GM23338 (cell line): ENCODE results near the gene MED12L. TPM values are rescaled to one million over a fixed set of nuclear protein-coding genes. Genes with fewer than 3 reads are reported as not detected.

Experiments
- ATAC-seq: fragments of 200-7000 bp; cut with Tn5 transposase; 3 replicates; pipeline ENCODE4 v1.9.1; 2020
- DNase-seq: peaks from one replicate; pipeline ENCODE4 v3.0.0-alpha.2; 2015; ENCODE audit warnings: low spot score
- H2AFZ ChIP-seq: fragments of 200-600 bp; sonication (generic); 2 replicates; pipeline ENCODE4 v1.8.0; 2016; ENCODE audit warnings: antibody characterized with exemption, mild to moderate bottlenecking, moderate library complexity
- H3F3A ChIP-seq: fragments of 200-600 bp; sonication (generic); replicated peaks from 2 replicates; pipeline ENCODE4 v1.8.0; 2017; ENCODE audit warnings: antibody characterized with exemption, mixed run types, low read depth
- H3K27ac ChIP-seq: fragments of 200-600 bp; sonication (generic); 2 replicates; pipeline ENCODE4 v1.6.1; 2016; ENCODE audit warnings: low read depth
- H3K27me3 ChIP-seq: fragments of 200-600 bp; sonication (generic); 2 replicates; pipeline ENCODE4 v1.8.0; 2016; ENCODE audit warnings: mild to moderate bottlenecking, mixed run types, moderate library complexity; ENCODE audit not compliant: insufficient read depth
- H3K36me3 ChIP-seq: fragments of 200-600 bp; sonication (generic); 2 replicates; pipeline ENCODE4 v1.8.0; 2016; ENCODE audit warnings: mild to moderate bottlenecking; ENCODE audit not compliant: insufficient read depth
- H3K4me1 ChIP-seq: fragments of 200-600 bp; sonication (generic); 2 replicates; pipeline ENCODE4 v1.8.0; 2016; ENCODE audit warnings: mild to moderate bottlenecking, moderate library complexity; ENCODE audit not compliant: insufficient read depth
- H3K4me2 ChIP-seq: fragments of 200-600 bp; sonication (generic); 2 replicates; pipeline ENCODE4 v1.7.1; 2017; ENCODE audit warnings: mixed run types
- H3K4me3 ChIP-seq: fragments of 200-600 bp; sonication (generic); 2 replicates; pipeline ENCODE4 v1.6.1; 2016; ENCODE audit warnings: mixed run types
- H3K79me2 ChIP-seq: fragments of 200-600 bp; sonication (generic); replicated peaks from 2 replicates; pipeline ENCODE4 v1.8.0; 2017; ENCODE audit warnings: mild to moderate bottlenecking; ENCODE audit not compliant: insufficient read depth
- H3K9me2 ChIP-seq: fragments of 200-600 bp; sonication (generic); 2 replicates; pipeline ENCODE4 v1.8.0; 2017; ENCODE audit not compliant: insufficient read depth
- H4K20me1 ChIP-seq: fragments of 200-600 bp; sonication (generic); replicated peaks from 2 replicates; pipeline ENCODE4 v1.8.0; 2017; ENCODE audit warnings: mild to moderate bottlenecking; ENCODE audit not compliant: insufficient read depth
- H3K27ac Mint-ChIP-seq: 2 replicates; pipeline ENCODE4 v1.8.0; 2020; ENCODE audit warnings: inconsistent platforms, mild to moderate bottlenecking, moderate library complexity, mixed read lengths
- H3K27me3 Mint-ChIP-seq: 3 replicates; pipeline ENCODE4 v1.8.0; 2022; ENCODE audit warnings: low read depth, mild to moderate bottlenecking, moderate library complexity, mixed read lengths, inconsistent platforms; ENCODE audit not compliant: insufficient read depth, poor library complexity
- H3K36me3 Mint-ChIP-seq: 3 replicates; pipeline ENCODE4 v1.8.0; 2021; ENCODE audit warnings: low read depth, mild to moderate bottlenecking, inconsistent platforms, moderate library complexity, mixed read lengths
- H3K4me1 Mint-ChIP-seq: 3 replicates; pipeline ENCODE4 v1.8.0; 2020; ENCODE audit warnings: mild to moderate bottlenecking, inconsistent platforms, mixed read lengths
- H3K4me3 Mint-ChIP-seq: 3 replicates; pipeline ENCODE4 v1.8.0; 2021; ENCODE audit warnings: moderate library complexity, mild to moderate bottlenecking, inconsistent platforms, mixed read lengths
- H3K9me3 Mint-ChIP-seq: 3 replicates; pipeline ENCODE4 v1.8.0; 2020; ENCODE audit warnings: moderate library complexity, mild to moderate bottlenecking, inconsistent platforms, mixed read lengths
- EZH2 ChIP-seq: fragments of 200-600 bp; sonication (generic); IDR thresholded peaks from one replicate; pipeline ENCODE4 v1.8.0; 2017; ENCODE audit warnings: antibody characterized with exemption, mild to moderate bottlenecking, low read depth; ENCODE audit not compliant: unreplicated experiment
- EZH2phosphoT487 ChIP-seq: fragments of 200-600 bp; sonication (generic); IDR thresholded peaks from one replicate; pipeline ENCODE4 v1.8.1; 2018; ENCODE audit warnings: antibody characterized with exemption; ENCODE audit not compliant: unreplicated experiment
- NANOG ChIP-seq: IDR thresholded peaks from 2 replicates; pipeline ENCODE4 v1.6.1; 2016; ENCODE audit warnings: antibody characterized with exemption, borderline replicate concordance
- STAT1 ChIP-seq: IDR thresholded peaks from one replicate; pipeline ENCODE4 v1.6.1; 2016; ENCODE audit warnings: antibody characterized with exemption; ENCODE audit not compliant: unreplicated experiment
- ZNF114 ChIP-seq: fragments of 250-450 bp; sonication (Bioruptor Pico); IDR thresholded peaks from 2 replicates; pipeline ENCODE4 v1.5.0; 2020; ENCODE audit warnings: mild to moderate bottlenecking, moderate library complexity
- ZNF331 ChIP-seq: fragments of 250-450 bp; sonication (Bioruptor Pico); IDR thresholded peaks from 2 replicates; pipeline ENCODE4 v1.5.0; 2020; ENCODE audit warnings: low read depth, mild to moderate bottlenecking, moderate library complexity
- polyA plus RNA-seq: library from polyadenylated mRNA; unstranded; fragments of >200 nt; fragmentation: Nextera tagmentation; extraction: Ambion mirVana; gene quantifications from 2 replicates; pipeline ENCODE4 v1.2.1, GENCODE V29; 2016
- total RNA-seq: library from RNA; depleted of rRNA; stranded (reverse); fragments of >200 nt; shearing (Covaris generic); gene quantifications from 2 replicates; pipeline ENCODE4 v1.2.3, GENCODE V29; 2014
- TF ChIP-seq, protein P1 (sequence below): IDR thresholded peaks from 2 replicates; pipeline ENCODE4 v1.6.1; 2016; ENCODE audit warnings: antibody characterized with exemption
- TF ChIP-seq, protein P2 (sequence below), 2 experiments: fragments of 200-600 bp in 1 of 2; sonication (generic) in 1 of 2; conservative IDR thresholded peaks; 2 replicates each; pipeline versions ENCODE4 v1.5.1 to v1.6.1; 2016 to 2017; ENCODE audit warnings: antibody characterized with exemption in 2 of 2, low read depth in 2 of 2, mild to moderate bottlenecking in 2 of 2, moderate library complexity in 1 of 2

MED12L gene
- total and polyA plus RNA-seq, 2 experiments from 2014 or later, result 5.7 to 25.0 TPM

DNA sequence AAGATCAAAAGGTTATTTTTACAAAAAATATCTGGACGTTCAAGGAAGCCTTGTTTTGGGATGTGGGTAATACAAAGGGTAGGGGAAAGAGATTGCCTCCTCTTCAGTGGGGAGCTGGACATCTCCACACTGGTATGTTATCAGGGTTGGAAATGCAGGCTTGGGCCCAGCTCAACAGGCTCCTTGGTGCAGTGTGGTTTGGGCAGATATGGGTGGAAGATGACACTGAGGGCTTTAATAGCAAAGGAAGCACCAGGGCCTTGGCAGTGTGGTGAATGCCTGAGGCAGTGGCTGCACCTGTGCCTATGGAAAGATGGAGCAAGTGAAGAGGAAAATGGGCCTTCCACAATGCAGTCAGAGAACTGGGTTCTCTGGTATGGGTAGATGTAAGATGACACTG, 11.2 kb upstream of the MED12L start:
- H3K27ac ChIP-seq, result no peak overlapping the region
- H3K4me3 ChIP-seq, result no peak overlapping the region
- no peaks in the 10 kb centered on the region for H4K20me1 ChIP-seq
- no peaks in the 10 kb centered on the region for H3K27me3 Mint-ChIP-seq
- no peaks in the 10 kb centered on the region for H3K4me1 ChIP-seq
- ATAC-seq, result no peak
- no peak for DNase-seq
- no peak overlapping the region for H3K4me2 ChIP-seq
- no peaks in the 10 kb centered on the region for H3K9me2 ChIP-seq
- no peaks in the 10 kb centered on the region for H3K79me2 ChIP-seq
- no peaks in the 10 kb centered on the region for H3K36me3 Mint-ChIP-seq
- H3K9me3 Mint-ChIP-seq, result no peaks in the 10 kb centered on the region
- H3K27ac Mint-ChIP-seq, result no peak overlapping the region
- no peaks in the 10 kb centered on the region for H3K36me3 ChIP-seq
- no peaks in the 10 kb centered on the region for H3K4me1 Mint-ChIP-seq
- TF ChIP-seq, protein P1, sequence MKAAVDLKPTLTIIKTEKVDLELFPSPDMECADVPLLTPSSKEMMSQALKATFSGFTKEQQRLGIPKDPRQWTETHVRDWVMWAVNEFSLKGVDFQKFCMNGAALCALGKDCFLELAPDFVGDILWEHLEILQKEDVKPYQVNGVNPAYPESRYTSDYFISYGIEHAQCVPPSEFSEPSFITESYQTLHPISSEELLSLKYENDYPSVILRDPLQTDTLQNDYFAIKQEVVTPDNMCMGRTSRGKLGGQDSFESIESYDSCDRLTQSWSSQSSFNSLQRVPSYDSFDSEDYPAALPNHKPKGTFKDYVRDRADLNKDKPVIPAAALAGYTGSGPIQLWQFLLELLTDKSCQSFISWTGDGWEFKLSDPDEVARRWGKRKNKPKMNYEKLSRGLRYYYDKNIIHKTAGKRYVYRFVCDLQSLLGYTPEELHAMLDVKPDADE, result no peak
- TF ChIP-seq, protein P2, sequence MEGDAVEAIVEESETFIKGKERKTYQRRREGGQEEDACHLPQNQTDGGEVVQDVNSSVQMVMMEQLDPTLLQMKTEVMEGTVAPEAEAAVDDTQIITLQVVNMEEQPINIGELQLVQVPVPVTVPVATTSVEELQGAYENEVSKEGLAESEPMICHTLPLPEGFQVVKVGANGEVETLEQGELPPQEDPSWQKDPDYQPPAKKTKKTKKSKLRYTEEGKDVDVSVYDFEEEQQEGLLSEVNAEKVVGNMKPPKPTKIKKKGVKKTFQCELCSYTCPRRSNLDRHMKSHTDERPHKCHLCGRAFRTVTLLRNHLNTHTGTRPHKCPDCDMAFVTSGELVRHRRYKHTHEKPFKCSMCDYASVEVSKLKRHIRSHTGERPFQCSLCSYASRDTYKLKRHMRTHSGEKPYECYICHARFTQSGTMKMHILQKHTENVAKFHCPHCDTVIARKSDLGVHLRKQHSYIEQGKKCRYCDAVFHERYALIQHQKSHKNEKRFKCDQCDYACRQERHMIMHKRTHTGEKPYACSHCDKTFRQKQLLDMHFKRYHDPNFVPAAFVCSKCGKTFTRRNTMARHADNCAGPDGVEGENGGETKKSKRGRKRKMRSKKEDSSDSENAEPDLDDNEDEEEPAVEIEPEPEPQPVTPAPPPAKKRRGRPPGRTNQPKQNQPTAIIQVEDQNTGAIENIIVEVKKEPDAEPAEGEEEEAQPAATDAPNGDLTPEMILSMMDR (conservative IDR thresholded peaks at IDR 0.05; ENCODE audit: low read depth in 2 of 2), result no peak
- no peak overlapping the region for H2AFZ ChIP-seq
- no peaks in the 10 kb centered on the region for H3F3A ChIP-seq
- H3K4me3 Mint-ChIP-seq, result no peak overlapping the region
- no peaks in the 10 kb centered on the region for H3K27me3 ChIP-seq

DNA sequence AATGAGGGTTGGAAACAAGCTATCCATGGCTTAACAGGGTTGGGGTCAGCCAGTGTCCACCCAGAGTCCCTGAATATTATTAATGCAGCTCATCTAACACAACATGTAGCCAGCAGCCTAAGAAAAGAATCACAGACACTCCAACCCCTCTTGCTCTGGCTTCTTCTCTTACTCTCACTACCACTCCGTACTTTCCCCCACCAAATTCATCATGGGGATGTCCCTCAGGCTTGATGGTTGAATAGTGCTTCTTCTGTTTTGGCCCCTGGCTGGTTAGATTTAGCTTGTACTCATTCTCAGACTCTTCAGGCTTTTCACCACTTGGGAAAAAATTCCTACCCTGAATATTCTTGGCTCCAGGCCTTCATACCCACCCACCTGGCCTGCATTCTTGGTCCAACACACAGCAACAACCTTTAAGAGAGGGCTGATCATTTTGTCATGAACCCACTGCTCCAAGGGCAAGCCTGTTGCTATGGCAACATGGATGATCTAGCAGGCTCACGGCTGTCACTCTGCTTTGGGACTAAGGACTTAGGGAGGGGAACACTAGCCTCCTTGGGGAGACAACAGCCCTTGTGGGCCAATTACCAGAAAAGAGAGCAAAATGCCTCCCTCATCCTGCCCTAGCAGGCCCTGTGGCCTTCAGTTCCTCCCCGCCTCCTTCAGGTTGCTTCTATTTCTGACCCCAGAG, 9.4 kb upstream of the MED12L start:
- H3K4me3 Mint-ChIP-seq, result no peak overlapping the region
- H3K36me3 Mint-ChIP-seq, result no peaks in the 10 kb centered on the region
- H2AFZ ChIP-seq, result no peak overlapping the region
- H3K4me3 ChIP-seq, result no peak overlapping the region
- ATAC-seq, result no peak
- no peaks in the 10 kb centered on the region for H3K79me2 ChIP-seq
- no peaks in the 10 kb centered on the region for H3K9me2 ChIP-seq
- TF ChIP-seq EZH2 (no peak), ZNF331 (no peak), STAT1 (no peak), EZH2phosphoT487 (no peak), NANOG (no peak), ZNF114 (CRISPR knock-in tag) (no peak)
- TF ChIP-seq, protein P1, result no peak
- no peak overlapping the region for H3K4me2 ChIP-seq
- H4K20me1 ChIP-seq, result no peaks in the 10 kb centered on the region
- no peaks in the 10 kb centered on the region for H3K4me1 ChIP-seq
- peaks cover 5% of the 10 kb centered on the region; the same call in 2 of the 3 replicates for H3K4me1 Mint-ChIP-seq
- H3K27me3 Mint-ChIP-seq, result no peaks in the 10 kb centered on the region
- H3K27me3 ChIP-seq, result no peaks in the 10 kb centered on the region
- H3K9me3 Mint-ChIP-seq, result no peaks in the 10 kb centered on the region
- H3K36me3 ChIP-seq, result no peaks in the 10 kb centered on the region
- H3F3A ChIP-seq, result no peaks in the 10 kb centered on the region
- DNase-seq, result no peak
- no peak overlapping the region for H3K27ac ChIP-seq
- no peak overlapping the region for H3K27ac Mint-ChIP-seq
